ENCODE results near the gene ZG16. TPM values are rescaled to one million over a fixed set of nuclear protein-coding genes. Genes with fewer than 3 reads are reported as not detected.
"Not testable (repeated sequence)": the region's sequence is repeated elsewhere in the genome, so short reads cannot be mapped to it uniquely, and the experiment has no call there.

ZG16 gene
- total RNA-seq, 5 donors from 2014 or later (not counting 1 experiment from before 2014, with no cell fraction given) = 0.09 to 0.15 TPM; not detected in 3

DNA sequence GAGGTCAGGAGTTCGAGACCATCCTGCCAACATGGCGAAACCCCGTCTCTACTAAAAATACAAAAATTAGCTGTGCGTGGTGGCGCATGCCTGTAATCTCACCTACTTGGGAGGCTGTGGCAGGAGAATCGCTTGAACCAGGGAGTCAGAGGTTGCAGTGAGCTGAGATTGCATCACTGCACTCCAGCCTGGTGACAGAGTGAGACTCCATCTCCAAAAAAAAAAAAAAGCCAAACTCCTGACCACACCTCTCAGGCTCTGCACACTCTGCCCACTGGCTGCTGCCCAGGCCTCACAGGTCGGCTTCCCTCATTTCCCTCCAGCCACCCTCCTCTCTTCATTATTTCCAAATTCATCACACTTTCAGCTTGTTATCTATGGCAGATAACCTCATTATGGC, 5.7 kb upstream of the ZG16 start:
- H3K4me3 ChIP-seq (ENCODE audit: control insufficient read depth in 1 of 2, extremely low read depth in 1 of 2, low read length in 1 of 2); H3K27ac Mint-ChIP-seq; H3K36me3 Mint-ChIP-seq; ATAC-seq (replicated peaks in 1 of 4); H3K36me3 ChIP-seq (ENCODE audit: control insufficient read depth in 2 of 2, extremely low read depth in 1 of 2, insufficient read depth in 1 of 2, low read length in 1 of 2); H3K9me3 Mint-ChIP-seq; H3K9me3 ChIP-seq; H3K27me3 Mint-ChIP-seq; POLR2A ChIA-PET; H3K27ac ChIP-seq (ENCODE audit: low read length); H3K4me1 ChIP-seq (ENCODE audit: control insufficient read depth in 1 of 2, extremely low read depth in 1 of 2, insufficient read depth in 2 of 2, low read length in 2 of 2); DNase-seq; H3K4me3 Mint-ChIP-seq; H3K27me3 ChIP-seq (replicated peaks in 1 of 2; ENCODE audit: control insufficient read depth in 2 of 2, extremely low read depth in 1 of 2, insufficient read depth in 2 of 2, low read length in 1 of 2): not testable (repeated sequence)
- CTCF ChIA-PET = interaction anchor here (0.6 to 0.9 kb wide), 3 partner anchors 12 to 881 kb away, joined by 3 to 10 read pairs (median 5); no protein-coding TSS in a partner anchor
- 93% methylated on average over 6 of the region's 7 CpGs for WGBS (ENCODE audit: insufficient coverage)
- peaks cover 4 to 22% (median 12%) of the 10 kb centered on the region in 3 donors for H3K4me1 Mint-ChIP-seq

DNA sequence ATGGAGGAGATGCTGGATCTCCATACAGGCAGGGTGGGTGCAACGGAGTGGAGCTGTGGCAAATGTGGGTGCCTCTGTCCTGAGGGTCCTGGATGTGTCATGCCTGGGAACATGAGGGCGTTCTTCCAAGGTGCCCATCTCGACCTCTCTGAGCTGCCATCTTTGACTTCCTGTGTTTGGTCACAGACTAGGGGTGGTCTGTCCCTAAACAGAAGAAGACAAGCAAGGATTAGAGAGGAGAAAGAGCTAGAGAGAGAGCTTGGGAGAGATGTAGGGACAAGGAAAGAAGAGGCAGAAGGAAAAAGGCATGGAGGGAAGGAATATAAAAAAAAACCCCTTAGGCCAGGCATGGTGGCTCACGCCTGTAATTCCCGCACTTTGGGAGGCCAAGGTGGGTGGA, 3.3 kb upstream of the ZG16 start:
- POLR2A ChIA-PET = interaction anchor here (0.6 kb wide), 3 partner anchors 76 to 728 kb away, joined by 6 to 8 read pairs (median 7); no protein-coding TSS in a partner anchor
- 82% methylated on average over 1 of the region's 5 CpGs for WGBS (ENCODE audit: insufficient coverage)

DNA sequence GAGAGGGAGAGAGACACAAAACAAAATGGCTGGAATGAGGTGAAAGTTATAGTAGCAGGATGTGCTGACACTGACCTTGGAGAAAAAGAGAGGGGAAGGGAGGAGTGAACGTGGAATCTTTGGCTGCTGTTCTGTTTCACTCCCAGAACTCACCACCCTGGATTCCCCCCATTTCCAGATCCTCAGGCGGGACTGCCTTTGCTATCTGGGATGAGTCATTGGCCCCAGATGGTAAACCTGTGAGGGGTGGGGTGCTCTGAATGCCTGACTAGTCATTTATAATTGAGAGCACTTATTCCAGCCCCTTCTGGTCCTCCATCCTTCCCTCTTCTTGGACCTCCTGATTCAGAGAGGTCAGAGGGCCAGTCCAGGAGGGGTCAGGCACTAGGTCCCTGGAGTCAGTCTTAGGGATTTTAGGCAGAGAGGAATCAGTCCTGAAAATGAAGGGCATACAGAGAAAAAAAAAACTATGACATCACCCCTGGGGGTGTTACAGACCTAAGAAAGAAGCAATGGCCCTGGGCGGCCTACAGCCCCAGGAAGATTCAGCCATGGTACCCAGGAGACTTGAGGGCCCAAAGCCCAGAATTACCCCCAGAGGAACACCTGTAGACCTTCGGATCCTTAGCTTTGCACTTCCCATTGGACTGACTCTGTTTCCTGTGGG, 2.2 kb upstream of the ZG16 start:
- Mint-ChIP-seq H3K4me3 (no peak overlapping the region), H3K4me1 (peaks cover 5 to 26% (median 6%) of the 10 kb centered on the region in 3 donors), H3K27ac (no peak overlapping the region), H3K9me3 (no peaks in the 10 kb centered on the region), H3K36me3 (no peaks in the 10 kb centered on the region), H3K27me3 (no peaks in the 10 kb centered on the region)
- Histone ChIP-seq H3K36me3 (ENCODE audit: control insufficient read depth in 2 of 2, extremely low read depth in 1 of 2, insufficient read depth in 1 of 2, low read length in 1 of 2) (no peaks in the 10 kb centered on the region), H3K4me1 (ENCODE audit: control insufficient read depth in 1 of 2, extremely low read depth in 1 of 2, insufficient read depth in 2 of 2, low read length in 2 of 2) (no peaks in the 10 kb centered on the region), H3K4me3 (ENCODE audit: control insufficient read depth in 1 of 2, extremely low read depth in 1 of 2, low read length in 1 of 2) (no peak overlapping the region), H3K27ac (ENCODE audit: low read length) (no peak overlapping the region), H3K9me3 (no peaks in the 10 kb centered on the region), H3K27me3 (replicated peaks in 1 of 2; ENCODE audit: control insufficient read depth in 2 of 2, extremely low read depth in 1 of 2, insufficient read depth in 2 of 2, low read length in 1 of 2) (peaks cover 0 to 3% of the 10 kb centered on the region in 2 experiments)
- ChIA-PET POLR2A (no interaction called here), CTCF (interaction anchor here in 1 of 2 donors (0.5 kb wide), 1 partner anchor 256 kb away, joined by 3 read pairs; no protein-coding TSS in a partner anchor)
- 100% methylated on average over 1 of the region's 4 CpGs for WGBS (ENCODE audit: insufficient coverage)
- DNase-seq (no peak), ATAC-seq (replicated peaks in 1 of 4) (no peak)

More for the DNA sequence above, 3.3 kb upstream of the ZG16 start:
- peaks cover 7 to 23% (median 12%) of the 10 kb centered on the region in 3 donors for H3K4me1 Mint-ChIP-seq
- H3K27ac ChIP-seq (ENCODE audit: low read length) = no peak overlapping the region
- H3K36me3 Mint-ChIP-seq = no peaks in the 10 kb centered on the region
- no peak overlapping the region for H3K27ac Mint-ChIP-seq
- ATAC-seq (replicated peaks in 1 of 4) = no peak
- no peaks in the 10 kb centered on the region for H3K9me3 Mint-ChIP-seq
- H3K27me3 ChIP-seq (replicated peaks in 1 of 2; ENCODE audit: control insufficient read depth in 2 of 2, extremely low read depth in 1 of 2, insufficient read depth in 2 of 2, low read length in 1 of 2) = no peaks in the 10 kb centered on the region
- H3K36me3 ChIP-seq (ENCODE audit: control insufficient read depth in 2 of 2, extremely low read depth in 1 of 2, insufficient read depth in 1 of 2, low read length in 1 of 2) = no peaks in the 10 kb centered on the region
- CTCF ChIA-PET = interaction anchor here in 1 of 2 donors (0.6 kb wide), 1 partner anchor 260 kb away, joined by 3 read pairs; no protein-coding TSS in a partner anchor
- no peaks in the 10 kb centered on the region for H3K9me3 ChIP-seq
- H3K4me1 ChIP-seq (ENCODE audit: control insufficient read depth in 1 of 2, extremely low read depth in 1 of 2, insufficient read depth in 2 of 2, low read length in 2 of 2) = no peaks in the 10 kb centered on the region
- DNase-seq = no peak
- H3K4me3 ChIP-seq (ENCODE audit: control insufficient read depth in 1 of 2, extremely low read depth in 1 of 2, low read length in 1 of 2) = no peak overlapping the region
- no peak overlapping the region for H3K4me3 Mint-ChIP-seq
- no peaks in the 10 kb centered on the region for H3K27me3 Mint-ChIP-seq

DNA sequence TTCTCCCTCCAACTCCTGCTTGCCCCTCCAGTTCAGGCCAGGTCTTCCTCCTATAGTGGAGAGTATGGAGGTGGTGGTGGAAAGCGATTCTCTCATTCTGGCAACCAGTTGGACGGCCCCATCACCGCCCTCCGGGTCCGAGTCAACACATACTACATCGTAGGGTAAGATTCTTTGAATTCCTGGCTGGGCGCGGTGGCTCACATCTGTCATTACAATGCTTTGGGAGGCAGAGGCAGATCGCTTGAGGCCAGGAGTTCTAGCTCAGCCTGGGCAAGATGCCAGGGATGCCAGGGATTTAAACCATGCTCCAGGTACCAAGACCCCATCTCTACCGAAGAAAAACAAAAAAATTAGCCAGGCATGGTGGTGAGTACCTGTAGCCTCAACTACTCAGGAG, 1.4 kb downstream of the ZG16 start:
- H3K4me3 ChIP-seq (ENCODE audit: control insufficient read depth in 1 of 2, extremely low read depth in 1 of 2, low read length in 1 of 2) = no peak overlapping the region
- no peaks in the 10 kb centered on the region for H3K36me3 ChIP-seq (ENCODE audit: control insufficient read depth in 2 of 2, extremely low read depth in 1 of 2, insufficient read depth in 1 of 2, low read length in 1 of 2)
- 96% methylated on average over 7 of the region's 10 CpGs for WGBS (ENCODE audit: insufficient coverage)
- H3K27ac ChIP-seq (ENCODE audit: low read length) = no peak overlapping the region
- H3K9me3 ChIP-seq = no peaks in the 10 kb centered on the region
- ChIA-PET POLR2A (no interaction called here), CTCF (no interaction called here)
- no peak overlapping the region for H3K27ac Mint-ChIP-seq
- peaks cover 0 to 3% of the 10 kb centered on the region in 2 experiments for H3K27me3 ChIP-seq (replicated peaks in 1 of 2; ENCODE audit: control insufficient read depth in 2 of 2, extremely low read depth in 1 of 2, insufficient read depth in 2 of 2, low read length in 1 of 2)
- H3K4me1 Mint-ChIP-seq = peaks cover 11 to 25% (median 15%) of the 10 kb centered on the region in 3 donors
- no peaks in the 10 kb centered on the region for H3K27me3 Mint-ChIP-seq
- H3K4me3 Mint-ChIP-seq = no peak overlapping the region
- H3K9me3 Mint-ChIP-seq = no peaks in the 10 kb centered on the region
- H3K4me1 ChIP-seq (ENCODE audit: control insufficient read depth in 1 of 2, extremely low read depth in 1 of 2, insufficient read depth in 2 of 2, low read length in 2 of 2) = peaks cover 2 to 3% of the 10 kb centered on the region in 2 experiments
- H3K36me3 Mint-ChIP-seq = no peaks in the 10 kb centered on the region
- ATAC-seq (replicated peaks in 1 of 4) (no peak), DNase-seq (no peak)

DNA sequence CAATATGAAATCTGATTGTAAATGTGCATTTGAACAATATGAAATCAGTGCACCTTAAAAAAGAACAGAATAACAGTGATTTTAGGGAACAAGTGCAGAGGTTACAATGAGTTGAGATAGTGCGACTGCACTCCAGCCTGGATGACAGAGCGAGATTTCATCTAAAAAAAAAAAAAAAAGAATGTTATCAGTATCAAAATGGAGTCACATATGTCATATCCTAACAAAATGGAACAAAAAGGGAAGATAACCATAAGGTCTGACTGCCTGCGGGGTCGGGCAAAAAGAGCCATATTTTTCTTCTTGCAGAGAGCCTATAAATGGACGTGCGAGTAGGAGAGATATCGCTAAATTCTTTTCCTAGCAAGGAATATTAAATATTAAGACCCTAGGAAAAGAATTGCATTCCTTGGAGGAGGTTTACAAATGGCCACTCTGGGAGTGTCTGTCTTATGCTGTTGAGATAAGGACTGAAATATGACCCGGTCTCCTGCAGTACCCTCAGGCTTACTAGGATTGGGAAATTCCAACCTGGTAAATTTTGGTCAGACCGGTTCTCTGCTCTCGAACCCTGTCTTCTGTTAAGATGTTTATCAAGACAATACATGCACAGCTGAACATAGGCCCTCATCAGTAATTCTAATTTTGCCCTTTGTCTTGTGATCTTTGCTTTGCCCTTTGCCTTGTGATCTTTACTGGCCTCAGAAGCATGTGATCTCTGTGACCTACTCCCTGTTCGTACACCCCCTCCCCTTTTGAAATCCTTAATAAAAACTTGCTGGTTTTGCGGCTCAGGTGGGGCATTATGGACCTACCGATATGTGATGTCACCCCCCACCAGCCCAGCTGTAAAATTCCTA, 5.3 kb downstream of the ZG16 start:
- H3K36me3 ChIP-seq (ENCODE audit: control insufficient read depth in 2 of 2, extremely low read depth in 1 of 2, insufficient read depth in 1 of 2, low read length in 1 of 2); H3K9me3 Mint-ChIP-seq; H3K4me3 ChIP-seq (ENCODE audit: control insufficient read depth in 1 of 2, extremely low read depth in 1 of 2, low read length in 1 of 2); ATAC-seq (replicated peaks in 1 of 4); H3K9me3 ChIP-seq; H3K36me3 Mint-ChIP-seq; H3K27me3 Mint-ChIP-seq; H3K27ac ChIP-seq (ENCODE audit: low read length); DNase-seq; H3K27me3 ChIP-seq (replicated peaks in 1 of 2; ENCODE audit: control insufficient read depth in 2 of 2, extremely low read depth in 1 of 2, insufficient read depth in 2 of 2, low read length in 1 of 2): not testable (repeated sequence)
- ChIA-PET CTCF (interaction anchor here in 1 of 2 donors (0.7 to 2.3 kb wide), 2 partner anchors 19 to 65 kb away, joined by 6 read pairs; no protein-coding TSS in a partner anchor), POLR2A (interaction anchor here in 1 of 2 donors (0.6 kb wide), 1 partner anchor 778 kb away, joined by 3 read pairs; no protein-coding TSS in a partner anchor)
- Mint-ChIP-seq H3K27ac (peak overlapping the region; percentile 40 to 82), H3K4me1 (peaks cover 24 to 34% (median 24%) of the 10 kb centered on the region in 3 donors), H3K4me3 (peak overlapping the region in 1 of 3 donors; percentile 75)
- peaks cover 3 to 17% of the 10 kb centered on the region in 2 experiments for H3K4me1 ChIP-seq (ENCODE audit: control insufficient read depth in 1 of 2, extremely low read depth in 1 of 2, insufficient read depth in 2 of 2, low read length in 2 of 2)
- 96% methylated on average over 3 of the region's 13 CpGs for WGBS (ENCODE audit: insufficient coverage)

DNA sequence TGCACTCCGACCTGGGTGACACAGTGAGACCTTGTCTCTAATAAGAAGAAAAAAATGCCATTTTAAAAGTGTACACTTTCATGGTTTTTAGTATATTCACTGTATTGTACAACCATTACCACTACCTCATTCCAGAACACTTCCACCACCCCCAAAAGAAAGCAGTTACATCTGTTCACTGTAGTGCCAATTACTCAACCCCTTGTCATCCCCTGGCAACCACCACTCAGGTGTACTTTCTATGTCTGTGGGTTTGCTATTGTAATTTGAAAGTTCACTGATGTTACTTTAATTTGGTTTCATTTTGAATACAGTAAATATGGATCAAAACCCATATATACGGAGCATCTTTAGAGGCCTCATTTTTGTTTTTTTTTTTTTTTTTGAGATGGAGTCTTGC, 6.1 kb downstream of the ZG16 start:
- H3K36me3 ChIP-seq (ENCODE audit: control insufficient read depth in 2 of 2, extremely low read depth in 1 of 2, insufficient read depth in 1 of 2, low read length in 1 of 2) = no peaks in the 10 kb centered on the region
- H3K4me3 ChIP-seq (ENCODE audit: control insufficient read depth in 1 of 2, extremely low read depth in 1 of 2, low read length in 1 of 2) = no peak overlapping the region
- H3K27me3 ChIP-seq (replicated peaks in 1 of 2; ENCODE audit: control insufficient read depth in 2 of 2, extremely low read depth in 1 of 2, insufficient read depth in 2 of 2, low read length in 1 of 2) = peaks cover 0 to 3% of the 10 kb centered on the region in 2 experiments
- peak overlapping the region; percentile 71 to 82 for H3K27ac Mint-ChIP-seq
- CTCF ChIA-PET = interaction anchor here (0.6 to 2.3 kb wide), 9 partner anchors 11 to 84 kb away, joined by 3 to 18 read pairs (median 4); partner anchors contain the start of gene MVP (in 1 of the 2)
- H3K27me3 Mint-ChIP-seq = no peaks in the 10 kb centered on the region
- H3K4me1 Mint-ChIP-seq = peaks cover 24 to 28% (median 28%) of the 10 kb centered on the region in 3 donors
- no peaks in the 10 kb centered on the region for H3K9me3 Mint-ChIP-seq
- H3K36me3 Mint-ChIP-seq = no peaks in the 10 kb centered on the region
- peaks cover 3 to 17% of the 10 kb centered on the region in 2 experiments for H3K4me1 ChIP-seq (ENCODE audit: control insufficient read depth in 1 of 2, extremely low read depth in 1 of 2, insufficient read depth in 2 of 2, low read length in 2 of 2)
- ATAC-seq (replicated peaks in 1 of 4) = peak in 3 of 4 experiments; percentile 42 to 79 (median 49)
- WGBS (ENCODE audit: insufficient coverage) = no CpG with 5 or more reads among the region's 2 CpGs
- POLR2A ChIA-PET = interaction anchor here (0.6 to 1.7 kb wide), 6 partner anchors 24 to 659 kb away, joined by 3 to 14 read pairs (median 4); no protein-coding TSS in a partner anchor
- no peaks in the 10 kb centered on the region for H3K9me3 ChIP-seq
- no peak overlapping the region for H3K27ac ChIP-seq (ENCODE audit: low read length)
- H3K4me3 Mint-ChIP-seq = peak overlapping the region in 1 of 3 donors; percentile 75
- DNase-seq = peak in 5 of 35 experiments; percentile 8 to 32 (median 10)
